Liver (tissue), 9 donors: ENCODE results near the gene FOXL2NB. TPM values are rescaled to one million over a fixed set of nuclear protein-coding genes. Genes with fewer than 3 reads are reported as not detected.

Experiments
- DNase-seq: peaks from one replicate; pipeline ENCODE4 v3.0.0-alpha.2; 2017; ENCODE audit warnings: low spot score
- H3K27ac ChIP-seq, 2 donors: one replicate each; pipeline ENCODE4 v1.7.0; 2013; ENCODE audit warnings: inconsistent platforms in 2 of 2, low read length in 2 of 2, control low read depth in 1 of 2, low read depth in 1 of 2, mild to moderate bottlenecking in 1 of 2
- H3K27me3 ChIP-seq, 4 donors: one replicate each; pipeline versions ENCODE4 v1.6.1 to v1.7.0; 2013; ENCODE audit warnings: low read length in 3 of 4, inconsistent platforms in 1 of 4, mild to moderate bottlenecking in 1 of 4, moderate library complexity in 1 of 4; ENCODE audit not compliant: control insufficient read depth in 4 of 4, insufficient read depth in 4 of 4
- H3K36me3 ChIP-seq, 4 donors: one replicate each; pipeline versions ENCODE4 v1.6.1 to v1.7.0; 2013; ENCODE audit warnings: low read length in 3 of 4, mild to moderate bottlenecking in 3 of 4, low read depth in 1 of 4, moderate library complexity in 1 of 4; ENCODE audit not compliant: control insufficient read depth in 4 of 4, insufficient read depth in 3 of 4
- H3K4me1 ChIP-seq, 4 donors: one replicate each; pipeline versions ENCODE4 v1.6.1 to v1.7.0; 2013; ENCODE audit warnings: low read length in 3 of 4, mild to moderate bottlenecking in 3 of 4, moderate library complexity in 1 of 4; ENCODE audit not compliant: control insufficient read depth in 4 of 4, insufficient read depth in 4 of 4
- H3K4me3 ChIP-seq, 3 donors: one replicate each; pipeline versions ENCODE4 v1.6.1 to v1.7.0; 2013; ENCODE audit warnings: low read length in 3 of 3, control low read depth in 1 of 3, low read depth in 1 of 3, mild to moderate bottlenecking in 1 of 3
- H3K9ac ChIP-seq, 2 donors: one replicate each; pipeline ENCODE4 v1.7.0; 2013; ENCODE audit warnings: low read length in 2 of 2, mild to moderate bottlenecking in 2 of 2, moderate library complexity in 2 of 2, control low read depth in 1 of 2, low read depth in 1 of 2
- H3K9me3 ChIP-seq, 4 donors: one replicate each; pipeline versions ENCODE4 v1.6.1 to v1.7.0; 2013; ENCODE audit warnings: low read length in 3 of 4; ENCODE audit not compliant: control insufficient read depth in 4 of 4
- ATF3 ChIP-seq: IDR thresholded peaks from 2 replicates; pipeline ENCODE4 v1.6.1; 2016; ENCODE audit warnings: antibody characterized with exemption
- FOXA2 ChIP-seq: IDR thresholded peaks from 2 replicates; pipeline ENCODE4 v1.6.1; 2016; ENCODE audit warnings: antibody characterized with exemption
- GABPA ChIP-seq, 2 donors: IDR thresholded peaks in 1 of 2; conservative IDR thresholded peaks in 1 of 2; 2 replicates each; pipeline ENCODE4 v1.6.1; 2016; ENCODE audit warnings: antibody characterized with exemption in 2 of 2, mild to moderate bottlenecking in 1 of 2, moderate library complexity in 1 of 2
- HNF4G ChIP-seq: IDR thresholded peaks from 2 replicates; pipeline ENCODE4 v1.6.1; 2016; ENCODE audit warnings: antibody characterized with exemption
- JUND ChIP-seq, 2 donors: IDR thresholded peaks; 2 replicates each; pipeline ENCODE4 v1.6.1; 2016; ENCODE audit warnings: antibody characterized with exemption in 2 of 2
- NR2F2 ChIP-seq: IDR thresholded peaks from 2 replicates; pipeline ENCODE4 v1.6.1; 2016; ENCODE audit warnings: antibody characterized with exemption
- RAD21 ChIP-seq, 2 donors: IDR thresholded peaks; 2 replicates each; pipeline ENCODE4 v1.6.1; 2016; ENCODE audit warnings: antibody characterized with exemption in 2 of 2, mild to moderate bottlenecking in 2 of 2
- REST ChIP-seq: IDR thresholded peaks from 2 replicates; pipeline ENCODE4 v1.6.1; 2016; ENCODE audit warnings: antibody characterized with exemption, mild to moderate bottlenecking
- RXRA ChIP-seq, 2 donors: IDR thresholded peaks; 2 replicates each; pipeline ENCODE4 v1.6.1; 2017 to 2018; ENCODE audit warnings: antibody characterized with exemption in 2 of 2, mild to moderate bottlenecking in 1 of 2
- SP1 ChIP-seq: IDR thresholded peaks from 2 replicates; pipeline ENCODE4 v1.6.1; 2018; ENCODE audit warnings: antibody characterized with exemption, mild to moderate bottlenecking
- TAF1 ChIP-seq: conservative IDR thresholded peaks from 2 replicates; pipeline ENCODE4 v1.6.1; 2016; ENCODE audit warnings: antibody characterized with exemption, mild to moderate bottlenecking
- YY1 ChIP-seq: IDR thresholded peaks from 2 replicates; pipeline ENCODE4 v1.6.1; 2016; ENCODE audit warnings: antibody characterized with exemption, mild to moderate bottlenecking
- ZBTB33 ChIP-seq: IDR thresholded peaks from 2 replicates; pipeline ENCODE4 v1.6.1; 2016; ENCODE audit warnings: antibody characterized with exemption
- WGBS: extraction: QIAGEN DNeasy Blood & Tissue Kit; methylation state at CpG from one replicate; pipeline ENCODE4 v1.1.7; 2013; 5-methylcytosine and 5-hydroxymethylcytosine counted together
- polyA plus RNA-seq, 2 donors: library from polyadenylated mRNA; stranded (reverse) in 1 of 2; unstranded in 1 of 2; fragments of 200-250 nt in 1 of 2; fragments of >200 nt in 1 of 2; fragmentation: Nextera tagmentation in 1 of 2; extraction: Ambion mirVana in 1 of 2; gene quantifications; one replicate each; pipeline versions ENCODE4 v1.2.1 to v1.2.3, GENCODE V29; 2013 to 2015
- total RNA-seq, 2 donors: library from RNA; depleted of rRNA; stranded (reverse); fragments of >200 nt; gene quantifications; one replicate each; pipeline ENCODE4 v1.2.3, GENCODE V29; 2014
- TF ChIP-seq, protein P1 (sequence below): IDR thresholded peaks from 2 replicates; pipeline ENCODE4 v1.6.1; 2016; ENCODE audit warnings: antibody characterized with exemption
- donor health status: healthy.
- donor health status: healthy.
- donor health status: healthy.
- donor health status: healthy.
- donor health status: healthy.

The FOXL2NB gene
- total and polyA plus RNA-seq, 4 donors: not detected

GRCh38 chr3:138949002-138949418 lies 2.0 kb downstream of the FOXL2NB start:
- Histone ChIP-seq H3K9ac (no peak overlapping the region), H3K4me3 (no peak overlapping the region), H3K36me3 (no peaks in the 10 kb centered on the region), H3K9me3 (no peaks in the 10 kb centered on the region), H3K27ac (no peak overlapping the region), H3K27me3 (peaks cover 13 to 27% (median 18%) of the 10 kb centered on the region in 4 donors), H3K4me1 (peaks cover 26 to 37% (median 28%) of the 10 kb centered on the region in 4 donors)
- TF ChIP-seq JUND (IDR thresholded peaks at IDR 0.05) (no peak), RXRA (IDR thresholded peaks at IDR 0.05) (no peak), ZBTB33 (no peak), FOXA2 (no peak), YY1 (no peak), SP1 (no peak)
- no peak for DNase-seq
- 32% methylated on average over 5 of the region's 5 CpGs for WGBS

DNA sequence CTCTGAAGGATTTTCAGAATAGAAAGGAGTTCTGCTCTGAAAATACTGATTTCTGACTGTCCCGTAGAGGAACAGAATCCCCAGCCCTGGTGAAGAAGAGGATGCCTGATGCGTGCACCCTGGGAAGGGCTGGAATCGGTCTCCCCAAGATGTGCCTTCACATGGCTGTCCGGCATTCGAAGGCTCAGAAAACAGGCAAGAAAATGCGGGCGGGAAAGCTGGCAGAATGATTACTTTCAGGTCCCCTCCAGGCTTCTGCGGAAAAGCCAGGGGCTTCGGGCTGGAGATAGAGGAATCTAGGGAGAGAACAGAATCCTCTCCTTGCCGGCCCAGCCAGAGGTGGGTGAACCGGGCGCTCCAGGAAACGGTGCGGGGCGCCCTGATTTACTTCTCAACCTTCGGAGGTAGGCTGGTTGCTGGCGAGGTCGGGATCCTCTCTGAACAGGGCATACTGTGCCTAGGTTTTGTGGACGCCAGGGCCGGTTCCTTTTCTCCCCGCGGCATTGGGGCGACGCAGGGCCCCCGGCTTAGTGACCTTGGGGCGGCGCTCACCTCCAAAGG lies 2.5 kb downstream of the FOXL2NB start:
- no peak for DNase-seq
- Histone ChIP-seq H3K4me3 (peak overlapping the region in 1 of 3 donors; percentile 40), H3K4me1 (peaks cover 22 to 35% (median 28%) of the 10 kb centered on the region in 4 donors), H3K27me3 (peaks cover 13 to 27% (median 17%) of the 10 kb centered on the region in 4 donors), H3K9ac (no peak overlapping the region), H3K9me3 (no peaks in the 10 kb centered on the region), H3K27ac (no peak overlapping the region), H3K36me3 (no peaks in the 10 kb centered on the region)
- no peak for TF ChIP-seq HNF4G
- no peak for TF ChIP-seq RXRA (IDR thresholded peaks at IDR 0.05)
- no peak for TF ChIP-seq REST
- no peak for TF ChIP-seq TAF1
- TF ChIP-seq FOXA2: no peak
- TF ChIP-seq RAD21 (IDR thresholded peaks at IDR 0.05): no peak
- TF ChIP-seq NR2F2: no peak
- no peak for TF ChIP-seq ATF3
- no peak for TF ChIP-seq GABPA (IDR thresholded peaks at IDR 0.05 in 1 of 2, conservative IDR thresholded peaks at IDR 0.05 in 1 of 2)
- TF ChIP-seq YY1: no peak
- TF ChIP-seq, protein P1, sequence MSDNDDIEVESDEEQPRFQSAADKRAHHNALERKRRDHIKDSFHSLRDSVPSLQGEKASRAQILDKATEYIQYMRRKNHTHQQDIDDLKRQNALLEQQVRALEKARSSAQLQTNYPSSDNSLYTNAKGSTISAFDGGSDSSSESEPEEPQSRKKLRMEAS: no peak
- 5% methylated on average over 27 of the region's 27 CpGs for WGBS
